ENCODE measurements around the gene LCA5L. TPM values are rescaled to one million over a fixed set of nuclear protein-coding genes. Genes with fewer than 3 reads are reported as not detected.
"Not testable (repeated sequence)": the region's sequence is repeated elsewhere in the genome, so short reads cannot be mapped to it uniquely, and the experiment has no call there.

LCA5L gene
- total RNA-seq, 4 donors from 2014 or later: 3.8 to 27.8 (median 5.7) TPM

DNA sequence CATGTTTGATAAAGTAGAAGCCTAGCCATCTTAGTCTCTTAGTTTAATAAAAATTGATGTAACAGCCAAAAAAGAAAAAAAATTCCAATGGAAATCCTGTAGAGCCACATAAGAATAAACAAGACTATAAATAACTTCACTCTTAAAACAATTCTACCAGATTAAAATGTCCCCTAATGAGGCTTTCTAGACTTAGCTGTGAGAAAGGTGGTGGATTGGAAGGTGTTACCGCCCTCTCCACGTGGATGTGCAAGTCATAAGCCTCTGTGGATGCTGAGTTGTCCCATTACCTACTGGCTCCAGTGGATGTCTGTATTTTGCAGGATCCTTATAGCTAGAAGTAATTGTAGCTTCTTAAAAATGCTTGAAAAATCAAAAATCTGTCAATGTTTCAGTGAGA is 14.6 kb downstream of the LCA5L start:
- DNase-seq: no peak
- Histone ChIP-seq H3K27ac (no peak overlapping the region), H3K9me3 (no peaks in the 10 kb centered on the region), H3K4me3 (replicated peaks in 1 of 3) (no peak overlapping the region), H3K36me3 (no peaks in the 10 kb centered on the region), H3K4me1 (no peaks in the 10 kb centered on the region), H3K27me3 (no peaks in the 10 kb centered on the region)
- 75 to 78% methylated on average over 2 of the region's 2 CpGs for WGBS, 2 donors
- intact Hi-C loops (cut with DNase I): no loop called here
- TF ChIP-seq POLR2A (IDR thresholded peaks at IDR 0.05): no peak
- TF ChIP-seq, protein P1, sequence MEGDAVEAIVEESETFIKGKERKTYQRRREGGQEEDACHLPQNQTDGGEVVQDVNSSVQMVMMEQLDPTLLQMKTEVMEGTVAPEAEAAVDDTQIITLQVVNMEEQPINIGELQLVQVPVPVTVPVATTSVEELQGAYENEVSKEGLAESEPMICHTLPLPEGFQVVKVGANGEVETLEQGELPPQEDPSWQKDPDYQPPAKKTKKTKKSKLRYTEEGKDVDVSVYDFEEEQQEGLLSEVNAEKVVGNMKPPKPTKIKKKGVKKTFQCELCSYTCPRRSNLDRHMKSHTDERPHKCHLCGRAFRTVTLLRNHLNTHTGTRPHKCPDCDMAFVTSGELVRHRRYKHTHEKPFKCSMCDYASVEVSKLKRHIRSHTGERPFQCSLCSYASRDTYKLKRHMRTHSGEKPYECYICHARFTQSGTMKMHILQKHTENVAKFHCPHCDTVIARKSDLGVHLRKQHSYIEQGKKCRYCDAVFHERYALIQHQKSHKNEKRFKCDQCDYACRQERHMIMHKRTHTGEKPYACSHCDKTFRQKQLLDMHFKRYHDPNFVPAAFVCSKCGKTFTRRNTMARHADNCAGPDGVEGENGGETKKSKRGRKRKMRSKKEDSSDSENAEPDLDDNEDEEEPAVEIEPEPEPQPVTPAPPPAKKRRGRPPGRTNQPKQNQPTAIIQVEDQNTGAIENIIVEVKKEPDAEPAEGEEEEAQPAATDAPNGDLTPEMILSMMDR (IDR thresholded peaks at IDR 0.05): no peak

DNA sequence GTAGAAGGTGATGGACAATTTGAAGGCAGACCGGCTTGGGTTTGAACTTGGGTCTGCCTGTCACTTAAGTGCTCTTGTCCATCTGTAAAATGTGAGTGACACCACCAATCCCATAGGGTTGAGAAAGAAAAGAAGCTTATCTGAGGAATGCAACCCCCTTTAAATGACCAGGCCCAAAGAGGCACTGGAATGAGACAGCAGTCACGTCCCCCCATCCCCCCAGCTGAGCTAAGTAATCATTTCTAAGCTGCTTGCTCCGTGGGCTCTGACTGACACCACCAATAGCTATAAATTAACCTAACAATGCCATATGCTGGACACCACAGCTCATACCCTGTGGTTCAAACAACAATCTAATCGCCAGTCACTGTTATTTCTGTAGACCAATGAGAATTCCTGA is 15.1 kb downstream of the LCA5L start:
- WGBS, 2 donors: 60 to 65% methylated on average over 4 of the region's 4 CpGs
- H3K9me3 ChIP-seq: no peaks in the 10 kb centered on the region
- TF ChIP-seq, protein P1 (IDR thresholded peaks at IDR 0.05): no peak
- TF ChIP-seq POLR2A (IDR thresholded peaks at IDR 0.05): no peak
- no peak for DNase-seq
- H3K4me1 ChIP-seq: no peaks in the 10 kb centered on the region
- no peak overlapping the region for H3K4me3 ChIP-seq (replicated peaks in 1 of 3)
- intact Hi-C loops (cut with DNase I): no loop called here
- no peaks in the 10 kb centered on the region for H3K27me3 ChIP-seq
- H3K27ac ChIP-seq: no peak overlapping the region
- H3K36me3 ChIP-seq: no peaks in the 10 kb centered on the region

DNA sequence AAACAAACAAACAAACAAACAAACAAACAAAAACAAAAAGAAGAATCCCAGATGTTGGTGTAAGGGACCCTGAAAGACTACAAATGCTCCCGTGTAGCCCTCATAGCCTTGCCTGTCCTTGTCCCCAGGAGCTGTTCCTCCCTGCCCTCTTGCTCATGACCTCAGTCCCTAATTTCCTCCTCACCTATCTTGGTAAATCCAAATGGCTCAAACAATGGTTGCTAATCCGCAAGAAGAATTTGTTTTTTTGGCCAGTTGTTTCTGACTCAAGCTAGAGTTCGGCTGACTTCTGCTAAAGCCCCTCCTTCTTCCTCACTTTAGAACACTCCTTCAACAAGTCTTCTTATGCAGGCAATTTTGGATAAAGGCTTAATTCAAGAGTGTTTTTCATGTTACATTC is 15.6 kb downstream of the LCA5L start:
- no peak for DNase-seq
- Histone ChIP-seq H3K9me3 (no peaks in the 10 kb centered on the region), H3K4me3 (replicated peaks in 1 of 3) (no peak overlapping the region), H3K4me1 (no peaks in the 10 kb centered on the region), H3K27me3 (no peaks in the 10 kb centered on the region), H3K27ac (no peak overlapping the region), H3K36me3 (no peaks in the 10 kb centered on the region)
- intact Hi-C loops (cut with DNase I): no loop called here
- TF ChIP-seq POLR2A (IDR thresholded peaks at IDR 0.05): no peak
- TF ChIP-seq, protein P1 (IDR thresholded peaks at IDR 0.05): no peak
- WGBS, 2 donors: 75 to 81% methylated on average over 3 of the region's 3 CpGs

DNA sequence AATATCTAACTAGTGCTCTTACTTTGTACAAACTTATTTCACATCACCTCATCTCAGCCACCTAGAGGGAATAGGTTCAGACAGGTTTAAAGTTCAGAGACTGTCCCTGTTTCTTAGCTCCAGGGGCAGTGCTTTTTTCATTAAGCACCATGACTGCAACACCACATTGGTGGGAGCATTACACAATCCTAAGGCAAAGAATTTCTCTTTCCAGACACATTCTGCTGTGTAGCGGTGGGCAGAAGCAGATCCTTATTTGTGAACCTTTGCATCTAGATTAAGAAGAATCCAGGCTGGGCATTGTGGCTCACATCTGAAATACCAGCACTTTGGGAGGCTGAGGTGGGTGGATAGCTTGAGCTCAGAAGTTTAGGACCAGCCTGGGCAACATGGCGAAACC is 16.1 kb downstream of the LCA5L start:
- Histone ChIP-seq H3K27ac (no peak overlapping the region), H3K4me1 (no peaks in the 10 kb centered on the region), H3K4me3 (replicated peaks in 1 of 3) (no peak overlapping the region), H3K27me3 (no peaks in the 10 kb centered on the region), H3K36me3 (no peaks in the 10 kb centered on the region), H3K9me3 (no peaks in the 10 kb centered on the region)
- TF ChIP-seq POLR2A (IDR thresholded peaks at IDR 0.05): no peak
- TF ChIP-seq, protein P1 (IDR thresholded peaks at IDR 0.05): no peak
- intact Hi-C loops (cut with DNase I): no loop called here
- no peak for DNase-seq
- 71 to 74% methylated on average over 2 of the region's 2 CpGs for WGBS, 2 donors

DNA sequence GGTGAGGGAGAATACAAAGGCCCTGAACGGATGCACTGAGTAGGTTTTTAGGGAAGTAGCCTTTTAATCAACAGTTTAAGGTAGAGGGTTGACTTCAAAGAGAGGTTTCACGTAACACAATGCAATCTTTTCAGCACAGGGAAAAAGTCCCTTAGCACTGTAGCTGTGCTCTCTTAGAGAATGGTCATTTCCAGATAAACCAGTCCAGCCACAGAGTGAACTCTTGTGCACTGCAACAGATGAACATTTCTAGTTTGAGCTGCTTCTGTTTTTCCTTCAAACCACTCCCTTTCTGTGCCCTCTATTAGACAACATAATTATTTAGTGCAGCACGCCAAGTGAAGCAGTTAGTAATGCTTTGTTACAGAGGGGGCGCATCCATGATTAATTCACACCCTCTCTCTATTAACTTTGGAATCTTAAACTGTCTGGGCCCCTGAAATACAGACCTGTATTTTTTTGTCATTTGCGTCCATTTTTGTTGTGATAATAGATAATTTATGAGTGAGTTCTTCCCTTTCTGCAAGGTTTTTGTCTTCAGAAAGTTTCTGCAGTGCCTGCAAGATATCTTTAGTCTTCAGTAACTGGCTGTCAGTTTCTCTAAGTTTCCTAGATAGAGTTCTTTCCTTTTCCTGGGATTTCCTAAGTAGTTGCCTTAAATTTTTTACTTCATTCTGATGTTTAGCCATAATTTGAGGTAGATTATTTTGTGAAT is 22.9 kb downstream of the LCA5L start:
- H3K9me3 ChIP-seq: no peaks in the 10 kb centered on the region
- no peaks in the 10 kb centered on the region for H3K27me3 ChIP-seq
- intact Hi-C loops (cut with DNase I): no loop called here
- TF ChIP-seq, protein P1 (IDR thresholded peaks at IDR 0.05): no peak
- no peak for TF ChIP-seq POLR2A (IDR thresholded peaks at IDR 0.05)
- H3K27ac ChIP-seq: no peak overlapping the region
- H3K4me3 ChIP-seq (replicated peaks in 1 of 3): no peak overlapping the region
- H3K36me3 ChIP-seq: no peaks in the 10 kb centered on the region
- no peaks in the 10 kb centered on the region for H3K4me1 ChIP-seq
- no peak for DNase-seq
- 74 to 82% methylated on average over 5 of the region's 5 CpGs for WGBS, 2 donors

DNA sequence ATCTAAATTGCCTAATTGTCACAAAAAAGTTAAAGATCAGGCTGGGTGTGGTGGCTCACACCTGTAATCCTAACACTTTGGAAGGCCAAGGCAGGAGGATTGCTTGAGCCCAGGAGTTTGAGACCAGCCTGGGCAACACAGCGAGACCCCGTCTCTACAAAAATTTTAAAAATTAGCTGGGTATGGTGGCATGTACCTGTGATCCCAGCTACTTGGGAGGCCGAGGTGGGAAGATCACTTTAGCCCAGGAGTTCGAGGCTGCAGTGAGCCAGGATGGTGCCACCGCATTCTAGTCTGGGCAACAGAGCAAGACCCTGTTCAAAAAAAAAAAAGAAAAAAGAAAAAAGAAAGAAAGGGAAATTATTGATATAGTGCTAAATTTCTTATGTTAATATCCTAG is 26.4 kb downstream of the LCA5L start:
- H3K27ac ChIP-seq; DNase-seq; H3K4me1 ChIP-seq; H3K9me3 ChIP-seq; intact Hi-C loops (cut with DNase I); H3K4me3 ChIP-seq (replicated peaks in 1 of 3); H3K36me3 ChIP-seq; H3K27me3 ChIP-seq: not testable (repeated sequence)
- 91 to 98% methylated on average over 5 of the region's 5 CpGs for WGBS, 2 donors

All from thyroid gland (tissue), 4 donors.